Esophagus squamous epithelium (tissue), 4 donors: ENCODE results near the gene TSPAN8.

ENCODE experiments used
- POLR2A ChIP-seq, 4 donors: fragments of 450-650 bp; IDR thresholded peaks; one replicate each; pipeline ENCODE4 v1.6.1; 2017; ENCODE audit warnings: antibody characterized with exemption in 4 of 4, mild to moderate bottlenecking in 4 of 4, moderate library complexity in 3 of 4
- TF ChIP-seq, protein P1 (sequence below), 6 experiments: fragments of 450-650 bp in 4 of 6; fragments of 200-600 bp in 2 of 6; sonication (generic) in 2 of 6; IDR thresholded peaks; one replicate each; pipeline ENCODE4 v1.5.1; 2016 to 2019; ENCODE audit warnings: antibody characterized with exemption in 6 of 6, mild to moderate bottlenecking in 4 of 6, moderate library complexity in 4 of 6

GRCh38 chr12:71183018-71183417, 25.2 kb upstream of the TSPAN8 start:
- no peak for TF ChIP-seq POLR2A (IDR thresholded peaks at IDR 0.05)
- TF ChIP-seq, protein P1, sequence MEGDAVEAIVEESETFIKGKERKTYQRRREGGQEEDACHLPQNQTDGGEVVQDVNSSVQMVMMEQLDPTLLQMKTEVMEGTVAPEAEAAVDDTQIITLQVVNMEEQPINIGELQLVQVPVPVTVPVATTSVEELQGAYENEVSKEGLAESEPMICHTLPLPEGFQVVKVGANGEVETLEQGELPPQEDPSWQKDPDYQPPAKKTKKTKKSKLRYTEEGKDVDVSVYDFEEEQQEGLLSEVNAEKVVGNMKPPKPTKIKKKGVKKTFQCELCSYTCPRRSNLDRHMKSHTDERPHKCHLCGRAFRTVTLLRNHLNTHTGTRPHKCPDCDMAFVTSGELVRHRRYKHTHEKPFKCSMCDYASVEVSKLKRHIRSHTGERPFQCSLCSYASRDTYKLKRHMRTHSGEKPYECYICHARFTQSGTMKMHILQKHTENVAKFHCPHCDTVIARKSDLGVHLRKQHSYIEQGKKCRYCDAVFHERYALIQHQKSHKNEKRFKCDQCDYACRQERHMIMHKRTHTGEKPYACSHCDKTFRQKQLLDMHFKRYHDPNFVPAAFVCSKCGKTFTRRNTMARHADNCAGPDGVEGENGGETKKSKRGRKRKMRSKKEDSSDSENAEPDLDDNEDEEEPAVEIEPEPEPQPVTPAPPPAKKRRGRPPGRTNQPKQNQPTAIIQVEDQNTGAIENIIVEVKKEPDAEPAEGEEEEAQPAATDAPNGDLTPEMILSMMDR (IDR thresholded peaks at IDR 0.05), result no peak
